ENCODE measurements around the gene MAML3.

- TF ChIP-seq CTCF (IDR thresholded peaks at IDR 0.05; ENCODE audit: poor library complexity) (no peak), EZH2 (IDR thresholded peaks at IDR 0.05; ENCODE audit: borderline replicate concordance) (no peak)
Measured at GRCh38 chr4:140003876-140004548, 150.0 kb downstream of the MAML3 start.

Data from hepatocyte (in vitro differentiated cells).